ENCODE data around the gene PTPN14. TPM values are rescaled to one million over a fixed set of nuclear protein-coding genes. Genes with fewer than 3 reads are reported as not detected.

Gene PTPN14
- total and polyA plus RNA-seq, 2 of the 4 experiments (the other 2 are of a cell fraction): 21.5 to 31.7 TPM

- Histone ChIP-seq H3K9me1 (ENCODE audit: insufficient read depth, low read length) (peaks cover 15% of the 10 kb centered on the region), H2BK20ac (ENCODE audit: low read depth, low read length) (peak overlapping the region; percentile 80), H3K4ac (ENCODE audit: low read depth, low read length) (peak overlapping the region; percentile 73), H3K36me3 (ENCODE audit: control insufficient read depth, insufficient read depth, low read length) (0 out of 2 replicates have a peak, but pooled peaks cover 3% of the 10 kb centered on the region), H4K8ac (ENCODE audit: low read depth in 2 of 2, low read length in 2 of 2) (peak overlapping the region; percentile 50 to 80), H3K18ac (ENCODE audit: low read depth, low read length) (peak overlapping the region; percentile 90), H2BK15ac (ENCODE audit: low read depth, low read length) (peak overlapping the region; percentile 64; the same call in 1 of the 3 replicates), H4K91ac (ENCODE audit: insufficient read depth, low read depth, low read length) (peak overlapping the region; percentile 89), H3K27me3 (ENCODE audit: control insufficient read depth, insufficient read depth, low read length) (no peaks in the 10 kb centered on the region), H3K4me1 (ENCODE audit: control insufficient read depth, insufficient read depth, low read length) (peaks cover 15% of the 10 kb centered on the region), H2BK5ac (ENCODE audit: low read depth, low read length, poor library complexity, severe bottlenecking) (peak overlapping the region; percentile 96), H2AFZ (replicated peaks; ENCODE audit: low read length, poor library complexity) (no peak overlapping the region), H3K14ac (replicated peaks; ENCODE audit: low read depth, low read length) (peak overlapping the region; percentile 68), H3K4me2 (ENCODE audit: low read depth, low read length) (peak overlapping the region; percentile 83), H3K56ac (ENCODE audit: extremely low read depth, insufficient read depth, low read length) (peak overlapping the region; percentile 90), H3K4me3 (ENCODE audit: insufficient read depth, low read depth, low read length) (peak overlapping the region; percentile 22; the same call in 1 of the 2 replicates), H2AK5ac (ENCODE audit: low read depth, low read length) (peak overlapping the region; percentile 76), H3K9me3 (ENCODE audit: control insufficient read depth, insufficient read depth, low read length) (no peaks in the 10 kb centered on the region), H2BK120ac (ENCODE audit: low read depth, low read length) (peak overlapping the region; percentile 75), H3K79me1 (ENCODE audit: low read depth in 1 of 2, low read length in 2 of 2) (peaks cover 28 to 60% of the 10 kb centered on the region in 2 experiments), H2AK9ac (replicated peaks; ENCODE audit: low read depth, low read length, poor library complexity) (peak overlapping the region; percentile 3), H4K5ac (ENCODE audit: low read depth, low read length) (peak overlapping the region; percentile 50), H3K27ac (ENCODE audit: insufficient read depth, low read length) (peak overlapping the region; percentile 85), H4K20me1 (ENCODE audit: insufficient read depth, low read length) (peaks cover 24% of the 10 kb centered on the region; the same call in 1 of the 2 replicates), H3K9ac (ENCODE audit: low read depth, low read length) (peak overlapping the region; percentile 52), H3K23ac (ENCODE audit: low read depth, low read length) (peak overlapping the region; percentile 88)
- dilution Hi-C loops (cut with HindIII; ENCODE audit: low sequenced_read_pairs, unreplicated experiment): no loop called here
- intact Hi-C loops (cut with micrococcal nuclease): loop anchor here (2.0 kb wide), 1 partner anchor 104 kb away; the partner anchor contains the start of gene PTPN14
- in situ Hi-C loops (cut with MboI; ENCODE audit: low sequenced_read_pairs): no loop called here
- DNase-seq (peak; percentile 93), ATAC-seq (ENCODE audit: low read depth) (peak; percentile 80)
- no TSS peak for BruUV-seq (replicated peaks)
- CTCF ChIA-PET: interaction anchor here (0.5 kb wide), 1 partner anchor 163 kb away, joined by 3 read pairs; no protein-coding TSS in a partner anchor
- WGBS, 2 experiments (ENCODE audit: extremely low coverage in 2 of 2, insufficient read length in 1 of 2): 38% methylated on average over 5 of the region's 8 CpGs; no CpG with 5 or more reads in 1 of the 2 experiments
- POLR2A ChIA-PET (ENCODE audit: unreplicated experiment): no interaction called here
- TF ChIP-seq POLR2A (IDR thresholded peaks at IDR 0.05; ENCODE audit: low read depth, low read length) (peak; percentile 30), CEBPB (IDR thresholded peaks at IDR 0.05; ENCODE audit: low read depth, low read length) (no peak), FOS (IDR thresholded peaks at IDR 0.05; ENCODE audit: low read depth, low read length) (peak; percentile 70; the same call in 1 of the 2 replicates), RCOR1 (IDR thresholded peaks at IDR 0.05; ENCODE audit: insufficient replicate concordance, low read length) (no peak), RFX5 (IDR thresholded peaks at IDR 0.05; ENCODE audit: low read depth, low read length) (no peak), ELK1 (IDR thresholded peaks at IDR 0.05; ENCODE audit: borderline replicate concordance, low read depth, low read length) (no peak), USF2 (IDR thresholded peaks at IDR 0.05; ENCODE audit: low read depth, low read length) (no peak), RAD21 (IDR thresholded peaks at IDR 0.05; ENCODE audit: low read length) (0 out of 2 replicates have a peak, but pooled peaks have one; percentile 6), NFE2L2 (IDR thresholded peaks at IDR 0.05; ENCODE audit: low read depth, low read length) (no peak), MAZ (IDR thresholded peaks at IDR 0.05; ENCODE audit: borderline replicate concordance, low read depth, low read length) (no peak; the same call in 1 of the 2 replicates), MAFK (IDR thresholded peaks at IDR 0.05; ENCODE audit: low read depth, low read length) (no peak), BHLHE40 (IDR thresholded peaks at IDR 0.05; ENCODE audit: low read depth, low read length) (0 out of 2 replicates have a peak, but pooled peaks have one; percentile 19)
- TF ChIP-seq, protein P1, sequence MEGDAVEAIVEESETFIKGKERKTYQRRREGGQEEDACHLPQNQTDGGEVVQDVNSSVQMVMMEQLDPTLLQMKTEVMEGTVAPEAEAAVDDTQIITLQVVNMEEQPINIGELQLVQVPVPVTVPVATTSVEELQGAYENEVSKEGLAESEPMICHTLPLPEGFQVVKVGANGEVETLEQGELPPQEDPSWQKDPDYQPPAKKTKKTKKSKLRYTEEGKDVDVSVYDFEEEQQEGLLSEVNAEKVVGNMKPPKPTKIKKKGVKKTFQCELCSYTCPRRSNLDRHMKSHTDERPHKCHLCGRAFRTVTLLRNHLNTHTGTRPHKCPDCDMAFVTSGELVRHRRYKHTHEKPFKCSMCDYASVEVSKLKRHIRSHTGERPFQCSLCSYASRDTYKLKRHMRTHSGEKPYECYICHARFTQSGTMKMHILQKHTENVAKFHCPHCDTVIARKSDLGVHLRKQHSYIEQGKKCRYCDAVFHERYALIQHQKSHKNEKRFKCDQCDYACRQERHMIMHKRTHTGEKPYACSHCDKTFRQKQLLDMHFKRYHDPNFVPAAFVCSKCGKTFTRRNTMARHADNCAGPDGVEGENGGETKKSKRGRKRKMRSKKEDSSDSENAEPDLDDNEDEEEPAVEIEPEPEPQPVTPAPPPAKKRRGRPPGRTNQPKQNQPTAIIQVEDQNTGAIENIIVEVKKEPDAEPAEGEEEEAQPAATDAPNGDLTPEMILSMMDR (conservative IDR thresholded peaks at IDR 0.05; ENCODE audit: low read depth, low read length): no peak
Observed at GRCh38 chr1:214446772-214447556, 104.4 kb downstream of the PTPN14 start.

Measured in IMR-90 (cell line).